Progenitor cell of endocrine pancreas (in vitro differentiated cells): ENCODE results near the gene PTOV1. TPM values are rescaled to one million over a fixed set of nuclear protein-coding genes. Genes with fewer than 3 reads are reported as not detected.

Experiments
- DNase-seq: peaks from one replicate; pipeline ENCODE4 v3.0.0; 2021; ENCODE audit warnings: low spot score; ENCODE audit not compliant: unreplicated experiment
- H3K27ac Mint-ChIP-seq: 2 replicates; pipeline ENCODE4 v1.8.0; 2021; ENCODE audit warnings: mild to moderate bottlenecking, moderate library complexity, mixed read lengths
- H3K27me3 Mint-ChIP-seq: 2 replicates; pipeline ENCODE4 v1.8.0; 2021; ENCODE audit warnings: mixed read lengths
- H3K36me3 Mint-ChIP-seq: 2 replicates; pipeline ENCODE4 v1.8.0; 2022; ENCODE audit warnings: mixed read lengths; ENCODE audit not compliant: insufficient read depth
- H3K4me1 Mint-ChIP-seq: 2 replicates; pipeline ENCODE4 v1.8.0; 2021; ENCODE audit warnings: low read depth, mixed read lengths
- H3K4me3 Mint-ChIP-seq: 2 replicates; pipeline ENCODE4 v1.8.0; 2021; ENCODE audit warnings: low read depth, mild to moderate bottlenecking, moderate library complexity, mixed read lengths
- H3K9me3 Mint-ChIP-seq: 2 replicates; pipeline ENCODE4 v1.8.0; 2021; ENCODE audit warnings: low read depth, mixed read lengths
- total RNA-seq: library from RNA; stranded (reverse); gene quantifications from 2 replicates; pipeline ENCODE4 v1.2.1, GENCODE V29; 2021
- TF ChIP-seq, protein P1 (sequence below): fragments of 200-600 bp; sonication (generic); IDR thresholded peaks from one replicate; pipeline ENCODE4 v1.5.0; 2021; ENCODE audit warnings: antibody characterized with exemption, mild to moderate bottlenecking; ENCODE audit not compliant: unreplicated experiment

Gene PTOV1
- total RNA-seq, 1 donor from 2014 or later = 564 TPM

DNA sequence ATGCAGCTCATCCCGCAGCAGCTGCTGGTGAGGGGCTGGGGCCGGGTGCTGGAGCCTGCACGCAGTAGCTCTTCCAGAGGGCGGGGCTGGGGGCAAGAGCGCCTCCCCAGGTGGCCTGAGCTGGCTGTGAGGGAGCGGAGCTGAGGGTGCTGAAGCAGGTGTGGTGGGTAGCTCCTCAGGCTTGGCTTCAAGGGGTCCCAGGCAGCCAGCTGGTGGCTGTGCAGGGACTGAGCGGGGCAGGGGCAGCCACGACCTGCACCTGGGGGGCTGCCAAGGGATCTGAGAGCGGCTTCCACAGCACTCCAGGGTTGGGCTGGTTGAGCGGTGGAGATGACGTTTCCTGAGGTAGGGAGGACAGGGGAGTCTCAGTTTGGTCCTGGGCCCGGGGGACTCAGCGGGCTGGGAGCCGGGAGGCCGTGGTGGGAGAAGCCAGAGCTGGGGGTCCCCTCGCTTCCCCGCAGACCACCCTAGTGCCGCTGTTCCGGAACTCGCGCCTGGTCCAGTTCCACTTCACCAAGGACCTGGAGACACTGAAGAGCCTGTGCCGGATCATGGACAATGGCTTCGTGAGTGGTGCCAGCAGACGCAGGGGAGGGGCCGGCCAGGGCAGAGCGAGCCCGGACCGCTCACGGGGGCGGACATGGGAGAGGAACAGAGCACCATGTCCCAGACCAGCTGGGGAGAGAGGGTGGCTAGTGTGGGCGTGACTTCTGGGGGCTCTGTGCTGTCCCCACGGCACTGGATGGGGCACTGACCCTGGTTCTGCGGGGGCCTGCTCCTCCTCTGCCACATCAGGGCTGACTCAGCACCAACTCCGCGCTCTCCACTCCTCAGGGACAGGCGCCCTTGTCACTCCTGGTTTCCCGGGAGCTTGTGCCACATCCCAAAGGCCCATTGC lies 7.4 kb downstream of the PTOV1 start:
- TF ChIP-seq, protein P1, sequence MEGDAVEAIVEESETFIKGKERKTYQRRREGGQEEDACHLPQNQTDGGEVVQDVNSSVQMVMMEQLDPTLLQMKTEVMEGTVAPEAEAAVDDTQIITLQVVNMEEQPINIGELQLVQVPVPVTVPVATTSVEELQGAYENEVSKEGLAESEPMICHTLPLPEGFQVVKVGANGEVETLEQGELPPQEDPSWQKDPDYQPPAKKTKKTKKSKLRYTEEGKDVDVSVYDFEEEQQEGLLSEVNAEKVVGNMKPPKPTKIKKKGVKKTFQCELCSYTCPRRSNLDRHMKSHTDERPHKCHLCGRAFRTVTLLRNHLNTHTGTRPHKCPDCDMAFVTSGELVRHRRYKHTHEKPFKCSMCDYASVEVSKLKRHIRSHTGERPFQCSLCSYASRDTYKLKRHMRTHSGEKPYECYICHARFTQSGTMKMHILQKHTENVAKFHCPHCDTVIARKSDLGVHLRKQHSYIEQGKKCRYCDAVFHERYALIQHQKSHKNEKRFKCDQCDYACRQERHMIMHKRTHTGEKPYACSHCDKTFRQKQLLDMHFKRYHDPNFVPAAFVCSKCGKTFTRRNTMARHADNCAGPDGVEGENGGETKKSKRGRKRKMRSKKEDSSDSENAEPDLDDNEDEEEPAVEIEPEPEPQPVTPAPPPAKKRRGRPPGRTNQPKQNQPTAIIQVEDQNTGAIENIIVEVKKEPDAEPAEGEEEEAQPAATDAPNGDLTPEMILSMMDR = no peak
- no peaks in the 10 kb centered on the region for H3K9me3 Mint-ChIP-seq
- H3K4me3 Mint-ChIP-seq = no peak overlapping the region
- H3K4me1 Mint-ChIP-seq = peaks cover 5% of the 10 kb centered on the region
- no peak for DNase-seq
- peaks cover 14% of the 10 kb centered on the region for H3K36me3 Mint-ChIP-seq
- H3K27me3 Mint-ChIP-seq = no peaks in the 10 kb centered on the region
- H3K27ac Mint-ChIP-seq = no peak overlapping the region

DNA sequence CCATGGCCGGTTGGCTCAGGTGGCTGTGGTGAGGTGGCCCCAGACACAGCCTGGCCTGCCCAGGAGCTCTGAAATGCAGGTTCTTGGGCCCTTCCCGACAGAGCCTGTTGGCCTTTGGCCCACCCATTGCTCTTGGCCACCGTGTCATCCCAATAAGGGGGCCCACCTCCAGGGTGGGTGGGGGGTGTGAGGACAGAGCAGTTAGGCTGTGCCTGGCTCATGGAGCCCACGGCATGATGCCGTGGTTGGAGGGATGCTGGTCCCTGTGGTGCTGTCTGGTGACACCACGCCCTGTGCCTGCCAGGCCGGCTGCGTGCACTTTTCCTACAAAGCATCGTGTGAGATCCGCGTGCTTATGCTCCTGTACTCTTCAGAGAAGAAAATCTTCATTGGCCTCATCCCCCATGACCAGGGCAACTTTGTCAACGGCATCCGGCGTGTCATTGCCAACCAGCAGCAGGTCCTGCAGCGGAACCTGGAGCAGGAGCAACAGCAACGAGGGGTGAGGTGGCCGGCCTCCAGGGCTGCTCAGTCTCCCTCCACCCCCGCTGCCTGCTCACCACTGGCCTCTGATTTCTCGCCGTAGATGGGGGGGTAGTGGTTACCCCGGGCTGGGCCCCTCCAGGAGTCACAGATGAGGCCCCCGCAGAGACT lies 8.8 kb downstream of the PTOV1 start:
- no peaks in the 10 kb centered on the region for H3K9me3 Mint-ChIP-seq
- H3K4me1 Mint-ChIP-seq = peaks cover 2% of the 10 kb centered on the region
- H3K4me3 Mint-ChIP-seq = no peak overlapping the region
- H3K27me3 Mint-ChIP-seq = no peaks in the 10 kb centered on the region
- H3K36me3 Mint-ChIP-seq = peaks cover 17% of the 10 kb centered on the region
- no peak for DNase-seq
- TF ChIP-seq, protein P1 = no peak
- no peak overlapping the region for H3K27ac Mint-ChIP-seq

DNA sequence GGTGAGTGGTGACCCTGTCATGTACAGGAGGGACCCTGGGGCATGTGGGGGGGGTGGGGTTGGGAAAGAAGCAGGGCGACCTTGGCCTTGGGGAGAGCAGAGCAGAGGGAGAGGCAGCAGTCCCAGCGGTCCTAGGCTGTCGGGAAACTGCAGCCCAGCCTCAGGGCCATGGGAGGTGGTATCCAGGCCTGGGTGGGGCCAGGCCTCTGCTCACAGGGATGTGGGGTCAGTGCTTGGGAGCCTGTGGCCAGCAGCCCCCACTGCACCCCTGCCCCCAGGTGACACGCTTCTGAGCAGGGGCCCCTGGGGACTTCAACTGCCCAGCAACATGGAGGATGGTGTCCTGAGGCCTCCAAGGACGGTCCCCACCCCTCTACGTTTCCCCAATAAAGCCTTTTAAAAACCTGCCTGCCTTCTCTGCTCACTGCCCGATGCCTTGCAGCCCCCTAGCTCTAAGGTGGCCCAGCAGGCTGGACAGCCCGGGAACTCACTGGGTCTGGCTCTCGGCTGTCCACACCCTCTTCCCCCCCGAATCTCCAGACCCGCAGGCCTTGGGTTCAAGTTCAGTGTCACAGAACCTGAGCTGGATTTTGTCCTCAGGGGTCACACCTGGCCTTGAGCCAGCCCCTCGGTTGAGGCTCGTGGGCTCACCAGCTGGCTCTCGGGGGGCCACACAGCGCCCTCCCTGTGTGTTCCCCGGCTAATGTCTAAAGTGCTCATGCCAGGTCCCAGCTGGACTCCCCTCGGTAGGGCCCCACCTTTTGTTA lies 9.6 kb downstream of the PTOV1 start:
- peaks cover 2% of the 10 kb centered on the region for H3K4me1 Mint-ChIP-seq
- peaks cover 18% of the 10 kb centered on the region for H3K36me3 Mint-ChIP-seq
- no peak overlapping the region for H3K27ac Mint-ChIP-seq
- DNase-seq = no peak
- no peaks in the 10 kb centered on the region for H3K9me3 Mint-ChIP-seq
- H3K27me3 Mint-ChIP-seq = no peaks in the 10 kb centered on the region
- TF ChIP-seq, protein P1 = no peak
- H3K4me3 Mint-ChIP-seq = no peak overlapping the region

DNA sequence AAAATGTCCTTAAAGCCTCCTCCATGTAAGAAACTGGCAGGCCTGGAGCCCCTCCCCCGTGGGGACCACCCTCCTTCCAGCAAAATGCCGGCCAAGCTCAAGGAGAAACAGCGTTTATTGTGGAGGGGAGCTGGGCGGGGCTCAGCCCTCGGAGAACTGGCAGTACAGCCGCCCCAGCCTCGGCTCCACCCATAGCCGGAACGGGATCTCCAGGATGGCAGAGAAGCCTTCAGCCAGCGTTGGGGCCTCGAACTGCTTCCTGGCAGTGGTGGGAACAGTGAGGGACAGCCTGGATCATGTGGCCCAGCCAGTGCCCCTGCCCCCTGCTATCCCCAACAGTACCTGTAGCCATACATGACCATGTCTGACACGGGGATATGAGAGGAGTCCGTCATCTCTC lies 10.1 kb downstream of the PTOV1 start:
- Mint-ChIP-seq H3K4me3 (no peak overlapping the region), H3K27ac (no peak overlapping the region)
- DNase-seq = no peak

More for the DNA sequence above, 10.1 kb downstream of the PTOV1 start:
- Mint-ChIP-seq H3K27me3 (no peaks in the 10 kb centered on the region), H3K9me3 (no peaks in the 10 kb centered on the region), H3K36me3 (peaks cover 20% of the 10 kb centered on the region), H3K4me1 (peaks cover 5% of the 10 kb centered on the region)
- TF ChIP-seq, protein P1 = no peak
